WTC11 (cell line): ENCODE data around the gene RSPH1. TPM values are rescaled to one million over a fixed set of nuclear protein-coding genes. Genes with fewer than 3 reads are reported as not detected.
"Not testable (repeated sequence)": the region's sequence is repeated elsewhere in the genome, so short reads cannot be mapped to it uniquely, and the experiment has no call there.

ENCODE experiments used
- ATAC-seq: fragments of 200-7000 bp; cut with Tn5 transposase; 2 replicates; pipeline ENCODE4 v1.10.0; 2021; ENCODE audit warnings: mild to moderate bottlenecking, moderate library complexity
- CTCF ChIA-PET: fragments of 300-600 bp; sonication (Branson Sonifier 250); formaldehyde crosslinking; loops from one replicate; lab custom pipeline; 2021; ENCODE audit warnings: antibody characterized with exemption; lab: Charles Lee
- POLR2A ChIA-PET: fragments of 350-600 bp; sonication (Branson Sonifier 250); formaldehyde crosslinking; loops from one replicate; lab custom pipeline; 2021; ENCODE audit warnings: antibody characterized with exemption; lab: Charles Lee
- DNase-seq: peaks from one replicate; pipeline ENCODE4 v3.0.0; 2021; ENCODE audit warnings: low spot score
- H3K27ac Mint-ChIP-seq: 2 replicates; pipeline ENCODE4 v1.8.0; 2021; ENCODE audit warnings: mixed read lengths
- H3K27me3 Mint-ChIP-seq: 2 replicates; pipeline ENCODE4 v1.8.0; 2021; ENCODE audit warnings: low read depth, mild to moderate bottlenecking, moderate library complexity, mixed read lengths
- H3K36me3 Mint-ChIP-seq: 2 replicates; pipeline ENCODE4 v1.8.0; 2021; ENCODE audit warnings: mixed read lengths
- H3K4me1 Mint-ChIP-seq: 2 replicates; pipeline ENCODE4 v1.8.0; 2022; ENCODE audit warnings: mixed read lengths
- H3K4me3 Mint-ChIP-seq: 2 replicates; pipeline ENCODE4 v1.8.0; 2021; ENCODE audit warnings: mild to moderate bottlenecking, moderate library complexity, mixed read lengths
- H3K9me3 Mint-ChIP-seq: 2 replicates; pipeline ENCODE4 v1.8.0; 2021; ENCODE audit warnings: mixed read lengths
- AFF4 ChIP-seq: sonication (generic); formaldehyde crosslinking; IDR thresholded peaks from 2 replicates; pipeline ENCODE4 v1.8.1; 2023; ENCODE audit warnings: mild to moderate bottlenecking, missing genetic modification reagents, borderline replicate concordance
- CDX4 ChIP-seq: fragments of 250-450 bp; sonication (Bioruptor Pico); IDR thresholded peaks from 2 replicates; pipeline ENCODE4 v1.9.0; 2021; ENCODE audit warnings: moderate library complexity, mild to moderate bottlenecking, inconsistent platforms, borderline replicate concordance
- E2F4 ChIP-seq: sonication (generic); formaldehyde crosslinking; IDR thresholded peaks from 2 replicates; pipeline ENCODE4 v1.8.1; 2022; ENCODE audit warnings: low read depth, mild to moderate bottlenecking, moderate library complexity, missing genetic modification reagents, borderline replicate concordance
- ESRRA ChIP-seq: sonication (generic); formaldehyde crosslinking; IDR thresholded peaks from 2 replicates; pipeline ENCODE4 v1.8.1; 2022; ENCODE audit warnings: mild to moderate bottlenecking, missing genetic modification reagents, borderline replicate concordance
- ETV6 ChIP-seq: sonication (generic); formaldehyde crosslinking; IDR thresholded peaks from 2 replicates; pipeline ENCODE4 v1.8.1; 2022; ENCODE audit warnings: mild to moderate bottlenecking, missing genetic modification reagents
- GTF2I ChIP-seq: fragments of 250-450 bp; sonication (Bioruptor Pico); conservative IDR thresholded peaks from 2 replicates; pipeline ENCODE4 v1.4.0; 2021; ENCODE audit warnings: mild to moderate bottlenecking
- HMGXB4 ChIP-seq: sonication (generic); formaldehyde crosslinking; IDR thresholded peaks from 2 replicates; pipeline ENCODE4 v1.8.1; 2023; ENCODE audit warnings: mild to moderate bottlenecking, moderate library complexity, missing genetic modification reagents
- JAZF1 ChIP-seq: fragments of 250-450 bp; sonication (Bioruptor Pico); IDR thresholded peaks from 2 replicates; pipeline ENCODE4 v1.9.0; 2021; ENCODE audit warnings: moderate library complexity, mild to moderate bottlenecking, inconsistent platforms
- MAX ChIP-seq: sonication (generic); formaldehyde crosslinking; IDR thresholded peaks from 2 replicates; pipeline ENCODE4 v1.8.0; 2022; ENCODE audit warnings: mild to moderate bottlenecking, missing genetic modification reagents
- NFE2L1 ChIP-seq: sonication (generic); formaldehyde crosslinking; IDR thresholded peaks from 2 replicates; pipeline ENCODE4 v1.8.1; 2023; ENCODE audit warnings: missing genetic modification reagents
- RELA ChIP-seq: sonication (generic); formaldehyde crosslinking; IDR thresholded peaks from 2 replicates; pipeline ENCODE4 v1.8.1; 2022; ENCODE audit warnings: missing genetic modification reagents, mild to moderate bottlenecking, borderline replicate concordance
- TP53 ChIP-seq: sonication (generic); formaldehyde crosslinking; IDR thresholded peaks from 2 replicates; pipeline ENCODE4 v1.8.1; 2023; ENCODE audit warnings: mild to moderate bottlenecking, missing genetic modification reagents
- USF2 ChIP-seq: sonication (generic); formaldehyde crosslinking; IDR thresholded peaks from 2 replicates; pipeline ENCODE4 v1.8.1; 2023; ENCODE audit warnings: mild to moderate bottlenecking, missing genetic modification reagents, moderate library complexity
- ZNF281 ChIP-seq: sonication (generic); formaldehyde crosslinking; IDR thresholded peaks from 2 replicates; pipeline ENCODE4 v1.8.0; 2023; ENCODE audit warnings: mild to moderate bottlenecking, missing genetic modification reagents
- ZNF423 ChIP-seq: fragments of 250-450 bp; sonication (Bioruptor Pico); IDR thresholded peaks from 2 replicates; pipeline ENCODE4 v2.1.2; 2022; ENCODE audit warnings: mild to moderate bottlenecking, moderate library complexity
- total RNA-seq: library from RNA; stranded (reverse); gene quantifications from 3 replicates; pipeline ENCODE4 v1.2.3, GENCODE V29; 2021

The RSPH1 gene
- total RNA-seq, 1 experiment from 2014 or later: 0.11 TPM

- TF ChIP-seq E2F4: no peak
Observed at GRCh38 chr21:42471206-42471605, 24.8 kb downstream of the RSPH1 start (continued).

- DNase-seq, POLR2A ChIA-PET, H3K27ac Mint-ChIP-seq, H3K36me3 Mint-ChIP-seq, H3K9me3 Mint-ChIP-seq, H3K4me3 Mint-ChIP-seq, ATAC-seq, H3K27me3 Mint-ChIP-seq: not testable (repeated sequence)
- H3K4me1 Mint-ChIP-seq: peaks cover 39% of the 10 kb centered on the region
- CTCF ChIA-PET: interaction anchor here (1.7 kb wide), 1 partner anchor 19 kb away, joined by 6 read pairs; no protein-coding TSS in a partner anchor
Observed at GRCh38 chr21:42469726-42470125, 26.3 kb downstream of the RSPH1 start.

- Mint-ChIP-seq H3K27me3 (no peaks in the 10 kb centered on the region), H3K36me3 (no peaks in the 10 kb centered on the region), H3K4me3 (no peak overlapping the region), H3K4me1 (peaks cover 36% of the 10 kb centered on the region), H3K9me3 (no peaks in the 10 kb centered on the region), H3K27ac (no peak overlapping the region)
- no peak for TF ChIP-seq ETV6 (CRISPR knock-in tag)
- TF ChIP-seq ESRRA: no peak
- no peak for TF ChIP-seq AFF4 (CRISPR knock-in tag)
- no peak for TF ChIP-seq MAX (CRISPR knock-in tag)
- no peak for TF ChIP-seq RELA (CRISPR knock-in tag)
- TF ChIP-seq ZNF423 (CRISPR knock-in tag): no peak
- TF ChIP-seq NFE2L1 (CRISPR knock-in tag): no peak
- TF ChIP-seq GTF2I: no peak
- no peak for TF ChIP-seq JAZF1 (CRISPR knock-in tag)
- no peak for TF ChIP-seq ZNF281 (CRISPR knock-in tag)
- TF ChIP-seq HMGXB4 (CRISPR knock-in tag): no peak
- TF ChIP-seq USF2 (CRISPR knock-in tag): no peak
- TF ChIP-seq CDX4: no peak
- no peak for TF ChIP-seq TP53 (CRISPR knock-in tag)
- DNase-seq (no peak), ATAC-seq (no peak)
- ChIA-PET CTCF (interaction anchor here (0.9 to 1.7 kb wide), 3 partner anchors 19 to 160 kb away, joined by 3 to 6 read pairs (median 3); no protein-coding TSS in a partner anchor), POLR2A (no interaction called here)
Observed at GRCh38 chr21:42469272-42469671, 26.8 kb downstream of the RSPH1 start.
